Activated CD8-positive, alpha-beta memory T cell treated with anti-CD3 and anti-CD28 coated beads, Interleukin-2, amount 50 U/mL, for 1 hour (primary cell): ENCODE data around the gene SGIP1.

ENCODE experiments used
- DNase-seq: peaks from one replicate; pipeline ENCODE4 v3.0.0-alpha.2; 2020; ENCODE audit errors: extremely low read depth

Gene SGIP1

GRCh38 chr1:66606362-66607065 lies 72.6 kb downstream of the SGIP1 start:
- no peak for DNase-seq

- no peak for DNase-seq
These were observed 73.5 kb downstream of the SGIP1 start for GRCh38 chr1:66607458-66607857.

- no peak for DNase-seq
These were observed 79.2 kb downstream of the SGIP1 start for GRCh38 chr1:66613187-66613586.

- no peak for DNase-seq
These were observed 83.6 kb downstream of the SGIP1 start for GRCh38 chr1:66617362-66618184.

DNA sequence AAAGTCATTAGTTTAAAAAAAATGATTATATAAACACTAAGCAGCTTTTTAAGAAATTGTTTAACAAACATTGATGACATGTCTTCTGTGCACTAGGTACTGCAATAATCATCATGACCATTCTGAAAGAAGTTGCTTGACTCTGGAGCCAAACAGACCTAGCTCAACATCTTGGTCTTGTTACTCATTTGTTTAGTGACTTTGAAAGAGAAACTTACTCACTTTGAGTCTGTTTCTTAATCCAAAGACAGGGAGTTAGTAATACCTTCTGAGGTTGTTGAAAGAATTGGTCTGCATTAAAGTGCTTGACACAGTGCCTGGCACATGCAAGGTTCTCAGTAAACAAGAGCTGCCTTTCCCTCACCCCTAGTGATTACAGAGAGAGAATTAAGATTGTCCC lies 84.4 kb downstream of the SGIP1 start:
- DNase-seq: no peak

DNA sequence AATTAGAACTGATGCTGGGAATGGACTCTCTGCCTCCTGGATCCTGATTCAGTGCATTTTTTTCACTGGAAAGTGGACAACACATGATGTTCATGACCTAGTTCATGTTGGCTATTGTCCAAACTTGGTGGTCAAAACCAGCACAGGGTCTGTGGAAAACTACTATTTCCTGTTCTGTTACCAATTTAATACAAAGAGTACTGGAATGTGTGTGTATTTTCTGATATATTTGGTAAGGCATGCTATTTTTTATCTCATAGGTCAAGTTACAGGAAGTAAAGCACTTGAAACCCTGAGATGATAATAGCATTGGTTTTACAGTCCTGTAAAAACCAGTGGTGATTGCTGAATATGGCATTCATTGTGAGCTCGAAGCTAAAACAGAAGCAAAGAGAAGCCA lies 89.9 kb downstream of the SGIP1 start:
- DNase-seq: no peak

DNA sequence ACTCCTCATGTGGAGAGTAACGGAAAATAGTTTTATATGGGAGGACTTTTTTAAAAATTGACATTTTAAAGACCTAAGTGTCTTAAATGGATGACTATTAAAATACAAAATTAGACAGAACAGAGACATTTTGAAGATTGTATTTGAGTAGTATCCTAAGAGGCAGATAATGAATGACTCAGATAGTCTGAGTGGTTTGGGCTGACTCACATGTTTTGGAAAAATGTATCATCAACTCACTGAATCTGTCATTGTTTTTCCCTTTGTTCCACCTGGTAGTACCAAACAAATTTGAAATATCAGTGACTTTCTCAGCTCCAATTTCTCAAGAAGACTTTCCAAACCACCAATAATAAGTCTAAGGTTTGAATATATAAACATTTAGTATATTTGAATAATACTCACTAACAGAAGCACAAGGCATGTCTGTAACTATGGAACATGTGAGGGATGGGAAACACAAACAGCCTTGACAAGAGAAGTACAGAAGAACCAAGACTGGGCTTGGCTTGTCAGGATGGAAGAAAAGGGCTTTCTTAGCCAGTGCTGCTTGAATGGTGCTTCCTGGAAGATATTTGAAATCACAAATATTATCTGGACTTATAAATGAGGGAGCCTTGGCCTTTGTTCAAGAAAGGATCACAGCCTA lies 90.6 kb downstream of the SGIP1 start:
- DNase-seq: no peak

DNA sequence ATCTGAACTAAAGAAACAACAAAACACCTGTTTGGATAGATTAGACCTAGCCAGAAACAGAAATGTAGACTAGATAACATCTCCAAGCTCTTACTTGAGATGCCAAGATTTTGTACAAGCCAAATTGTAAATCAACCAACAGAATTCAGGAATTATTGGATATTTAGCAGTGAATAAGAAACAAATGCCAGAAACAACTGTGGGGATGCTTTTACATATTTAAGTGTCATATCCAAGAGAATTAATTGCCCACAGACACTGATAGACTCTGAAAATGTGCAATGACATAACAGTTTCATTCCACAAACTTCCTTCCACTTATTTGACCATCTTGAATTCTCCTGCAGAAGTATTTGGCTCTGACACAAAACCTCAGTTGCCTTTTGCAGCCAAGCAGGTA lies 92.3 kb downstream of the SGIP1 start:
- no peak for DNase-seq

GRCh38 chr1:66628926-66629325 lies 95.0 kb downstream of the SGIP1 start:
- no peak for DNase-seq

DNA sequence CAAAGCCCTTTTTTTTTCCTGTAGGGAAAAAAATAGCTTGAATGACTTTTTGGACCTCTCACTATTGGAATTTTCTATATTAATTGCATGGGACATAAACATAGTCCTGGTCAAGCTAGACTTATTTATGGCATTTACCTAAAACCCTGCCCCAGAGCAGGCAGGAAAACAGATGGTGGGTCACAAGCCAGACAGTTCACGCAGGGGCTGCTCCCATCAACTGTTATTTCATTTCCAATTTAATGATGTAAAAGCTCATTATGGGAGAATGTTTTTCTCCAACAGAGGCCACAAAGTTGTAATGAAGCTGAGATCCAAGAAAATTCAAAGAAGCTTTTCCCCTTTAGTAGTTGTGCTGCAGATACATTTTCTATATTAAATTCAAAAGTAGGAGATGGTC lies 99.2 kb downstream of the SGIP1 start:
- no peak for DNase-seq

DNA sequence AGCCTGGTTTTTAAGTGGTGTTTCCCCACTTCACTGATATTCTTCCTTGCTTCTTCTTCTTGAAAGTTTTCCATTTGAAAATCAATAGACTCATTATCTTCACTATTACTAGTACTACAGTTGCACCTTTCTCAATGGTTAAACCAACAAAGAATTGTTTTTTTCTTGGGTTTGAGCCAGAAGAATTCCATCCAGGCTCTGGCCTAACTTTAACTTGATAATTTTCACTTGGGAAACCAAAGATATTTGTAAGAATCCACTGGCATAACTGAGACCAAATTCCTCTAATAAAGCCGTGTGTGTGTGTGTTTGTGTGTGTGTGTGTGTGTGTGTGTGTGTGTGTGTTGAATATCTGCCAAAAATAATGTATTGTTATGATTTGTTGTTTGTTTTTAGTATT lies 103.2 kb downstream of the SGIP1 start:
- no peak for DNase-seq

GRCh38 chr1:66641891-66642473 lies 108.0 kb downstream of the SGIP1 start:
- DNase-seq: no peak

GRCh38 chr1:66642992-66643391 lies 109.0 kb downstream of the SGIP1 start:
- no peak for DNase-seq

DNA sequence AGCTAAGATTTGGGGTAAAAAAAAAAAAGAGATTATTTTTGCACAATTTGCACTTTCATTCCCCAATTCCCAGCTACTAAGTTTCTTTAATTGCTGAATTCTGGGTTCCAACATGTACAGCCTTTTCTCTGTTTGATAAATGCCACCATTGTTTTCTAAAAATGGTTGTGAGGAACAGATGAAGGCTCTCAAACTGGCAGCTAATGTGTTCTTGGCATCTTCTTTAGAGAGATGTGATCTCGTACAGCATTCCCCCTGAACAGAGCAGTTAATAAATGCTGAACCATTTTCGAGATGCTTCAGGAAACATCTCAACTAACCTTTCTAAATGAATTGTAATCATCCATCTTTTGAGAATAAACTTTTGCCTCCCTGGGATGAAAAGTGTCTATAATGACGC lies 110.4 kb downstream of the SGIP1 start:
- DNase-seq: no peak

GRCh38 chr1:66648901-66649595 lies 115.1 kb downstream of the SGIP1 start:
- no peak for DNase-seq

DNA sequence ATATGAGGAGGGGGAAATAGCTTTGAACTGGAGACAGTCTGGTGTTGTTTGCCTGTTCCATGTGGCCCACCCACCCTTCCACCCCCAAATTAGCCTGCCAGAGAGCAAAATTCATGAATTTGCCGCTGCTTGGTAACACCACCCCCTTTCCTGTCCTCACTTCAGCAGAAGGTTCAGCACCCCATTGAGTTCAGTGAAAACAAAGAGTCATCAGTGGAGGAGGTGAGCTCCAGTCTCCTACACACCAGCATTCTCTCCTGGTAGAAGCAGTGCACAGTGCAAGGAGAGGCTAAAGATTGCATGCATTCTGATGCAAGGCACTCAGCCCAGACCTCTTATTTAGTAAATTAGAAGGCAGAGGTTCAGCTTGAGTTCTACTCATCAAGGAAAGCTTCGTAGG lies 118.6 kb downstream of the SGIP1 start:
- no peak for DNase-seq

- DNase-seq: no peak
These were observed 120.7 kb downstream of the SGIP1 start for GRCh38 chr1:66654643-66655042.

DNA sequence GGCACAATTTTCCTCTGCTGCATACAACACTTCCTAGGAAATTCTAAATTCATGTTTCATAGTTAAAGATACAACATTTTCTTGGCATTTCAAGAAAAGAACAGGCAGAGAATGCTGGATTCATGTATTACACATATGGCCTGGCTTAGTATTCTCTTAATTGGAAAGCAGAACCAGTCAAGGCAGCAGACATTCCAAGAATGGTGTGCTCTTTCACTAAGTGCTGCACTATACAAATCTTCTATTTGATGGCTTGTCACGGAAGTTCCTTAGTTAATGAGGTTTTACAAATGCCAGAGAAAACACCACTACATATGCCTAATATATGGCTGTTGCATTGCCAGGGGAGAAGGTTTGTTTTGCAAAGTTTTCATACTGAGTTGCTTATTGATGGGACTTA lies 137.5 kb downstream of the SGIP1 start:
- no peak for DNase-seq

DNA sequence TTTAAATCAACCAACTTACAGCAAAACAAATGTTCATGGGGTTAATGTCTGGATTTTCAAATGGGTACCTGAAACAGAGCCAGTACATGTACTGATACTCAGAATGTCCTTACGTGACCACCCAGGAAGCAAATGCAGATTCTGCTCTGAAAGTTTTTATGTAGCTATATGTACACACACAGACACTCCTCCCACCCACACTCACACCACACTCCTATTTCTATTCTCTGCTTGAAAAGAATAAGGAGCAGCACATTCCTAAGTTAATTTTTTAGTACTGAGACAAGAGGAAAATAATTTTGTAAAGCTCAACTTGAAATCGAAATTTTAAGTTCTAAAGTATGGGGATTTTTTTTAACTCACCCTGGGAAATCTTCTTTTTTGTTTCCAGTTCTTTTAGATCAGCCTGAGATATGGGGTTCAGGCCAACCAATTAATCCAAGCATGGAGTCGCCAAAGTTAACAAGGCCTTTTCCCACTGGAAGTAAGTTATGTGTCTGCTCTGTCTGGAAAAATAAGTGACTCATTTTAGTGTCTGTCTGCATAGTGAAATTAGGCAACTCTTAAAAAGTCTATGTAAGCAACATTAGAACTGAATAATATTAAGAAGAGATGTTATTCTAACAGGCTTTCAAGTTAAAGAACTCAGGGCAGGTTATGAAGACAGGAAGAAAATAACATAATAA lies 142.8 kb downstream of the SGIP1 start:
- no peak for DNase-seq

DNA sequence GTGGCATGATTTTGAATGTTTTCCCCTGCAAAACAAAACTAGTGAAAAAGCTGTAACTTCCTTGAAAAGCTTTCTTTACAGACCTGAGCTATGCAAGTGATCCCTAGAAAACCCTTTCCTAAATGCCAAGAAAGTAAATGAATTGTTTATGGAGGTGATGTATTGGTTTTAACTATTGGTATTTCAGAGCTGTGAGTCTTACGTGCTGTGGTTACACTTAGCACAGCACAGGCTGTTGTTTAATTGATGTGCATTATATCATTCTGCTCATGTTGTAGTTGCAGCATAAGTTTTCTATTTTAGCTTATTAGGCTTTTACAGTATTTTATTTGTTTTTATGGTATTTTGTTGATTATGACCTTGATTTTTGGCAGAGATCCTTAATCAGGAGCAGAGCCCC lies 144.2 kb downstream of the SGIP1 start:
- no peak for DNase-seq

DNA sequence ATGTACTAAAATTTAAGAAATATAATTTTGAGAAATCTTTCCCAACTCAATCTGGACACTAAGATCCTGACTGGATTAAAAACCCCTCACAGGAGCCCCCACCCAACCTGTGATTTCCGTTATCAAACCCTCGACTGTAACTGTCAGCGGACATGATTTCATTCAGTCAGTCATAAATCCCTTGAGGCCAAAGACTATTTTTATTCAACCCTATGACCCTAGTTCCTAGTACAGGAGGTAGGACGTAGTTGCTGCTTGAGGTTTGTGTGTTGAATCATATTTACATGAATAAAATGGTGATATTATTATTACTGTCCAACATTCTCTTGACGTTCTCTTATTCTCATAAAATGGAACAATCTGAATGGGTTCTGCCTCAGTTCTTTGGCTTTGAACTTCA lies 145.2 kb downstream of the SGIP1 start:
- DNase-seq: no peak
